NCI-H1092 treated with DMSO at 0.1 percent for 48 hours (cell line): ENCODE results near the gene CAMK1G.

Source experiments
- DNase-seq: peaks from one replicate; lab custom pipeline; 2025; lab: John Stamatoyannopoulos, UW

The CAMK1G gene

DNA sequence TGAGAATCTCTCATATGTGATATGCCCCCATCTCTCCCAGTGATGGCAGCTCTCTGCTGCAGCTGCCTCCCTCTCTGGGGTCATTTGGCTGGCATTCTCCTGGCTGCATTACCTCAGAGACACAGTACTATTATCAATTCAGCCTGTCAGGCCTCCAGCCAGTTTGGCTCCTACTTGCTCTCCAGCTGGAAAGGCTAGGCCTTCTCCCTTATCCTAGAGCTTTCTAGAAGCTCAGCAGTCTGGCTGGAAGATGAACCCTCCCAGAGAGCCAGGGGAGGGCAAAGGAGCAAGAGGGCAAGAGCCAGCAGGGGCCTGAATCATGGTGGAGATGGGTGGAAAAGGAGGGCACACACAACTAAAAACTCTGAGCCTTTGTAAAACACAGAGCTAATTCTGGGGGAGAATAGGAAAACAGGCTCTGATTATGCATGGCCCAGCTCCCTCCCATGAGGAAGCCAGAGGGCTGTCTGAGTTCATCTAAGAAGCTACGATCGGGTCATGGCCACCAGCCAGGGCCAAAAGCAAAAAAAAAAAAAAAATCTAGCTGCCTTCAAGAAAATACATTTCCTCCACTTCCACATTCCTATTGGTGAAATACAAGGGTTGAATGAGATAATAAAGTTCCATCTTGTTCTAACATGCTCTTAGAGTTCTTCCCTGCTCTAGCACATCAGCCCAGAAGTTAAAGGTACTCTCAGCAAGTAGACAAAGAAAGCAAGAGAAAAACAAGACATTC is 59.9 kb downstream of the CAMK1G start:
- no peak for DNase-seq

DNA sequence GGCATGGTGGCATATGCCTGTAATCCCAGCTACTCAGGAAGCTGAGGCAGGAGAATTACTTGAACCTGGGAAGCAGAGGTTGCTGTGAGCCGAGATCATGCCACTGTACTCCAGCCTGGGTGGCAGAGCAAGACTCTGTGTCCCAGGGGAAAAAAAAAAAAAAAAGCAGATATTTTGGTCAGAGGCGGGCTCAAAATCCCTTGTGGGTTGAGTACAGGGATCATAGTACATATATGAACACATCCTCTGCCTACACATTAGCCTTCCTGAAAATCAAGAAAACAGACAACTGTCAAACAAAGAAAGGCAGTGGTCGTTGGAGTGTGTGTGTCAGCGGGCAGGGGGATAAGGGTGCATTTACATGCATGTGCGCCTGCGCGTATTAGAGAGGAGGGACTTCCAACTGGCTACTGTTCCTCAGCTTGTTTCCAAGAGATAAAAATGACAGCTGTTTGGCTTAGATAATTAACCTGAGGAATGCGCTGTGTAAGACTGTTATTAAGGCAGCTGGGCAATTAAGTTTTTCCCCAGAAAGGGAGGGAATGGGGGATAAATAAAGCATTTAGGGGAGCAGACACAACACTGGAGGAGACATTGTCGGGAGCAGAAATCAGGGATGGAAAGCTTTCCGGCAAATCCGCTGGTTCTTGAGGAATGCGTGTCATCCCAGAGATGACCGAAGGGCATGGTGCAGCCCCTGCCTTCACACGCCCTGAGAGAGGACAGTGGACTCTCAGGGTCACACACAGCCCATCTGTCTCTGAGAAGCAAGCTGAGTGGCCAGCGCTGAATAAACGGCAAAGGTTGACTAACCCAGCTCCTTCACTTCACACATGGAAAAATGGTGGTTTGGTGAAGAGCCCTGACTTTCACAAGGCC is 62.3 kb downstream of the CAMK1G start:
- no peak for DNase-seq

DNA sequence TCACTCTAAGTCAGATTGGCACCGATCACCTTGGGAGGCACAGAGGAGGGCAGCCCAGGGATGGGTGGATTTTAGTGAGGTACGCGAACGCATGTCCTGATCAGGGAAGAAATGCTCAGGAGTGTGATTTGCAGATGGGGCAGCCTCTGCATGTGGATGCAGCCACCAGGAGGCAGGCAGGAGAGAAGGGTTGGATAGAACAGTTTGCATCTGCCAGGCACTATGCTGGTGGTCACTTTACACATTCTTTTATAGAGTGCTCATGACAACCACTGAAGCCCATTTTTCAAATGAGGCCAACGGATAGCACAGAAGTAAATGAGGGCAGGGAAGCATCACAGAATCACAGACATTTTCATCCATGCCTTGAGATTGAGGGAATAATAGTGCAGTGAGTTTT is 63.0 kb downstream of the CAMK1G start:
- no peak for DNase-seq

DNA sequence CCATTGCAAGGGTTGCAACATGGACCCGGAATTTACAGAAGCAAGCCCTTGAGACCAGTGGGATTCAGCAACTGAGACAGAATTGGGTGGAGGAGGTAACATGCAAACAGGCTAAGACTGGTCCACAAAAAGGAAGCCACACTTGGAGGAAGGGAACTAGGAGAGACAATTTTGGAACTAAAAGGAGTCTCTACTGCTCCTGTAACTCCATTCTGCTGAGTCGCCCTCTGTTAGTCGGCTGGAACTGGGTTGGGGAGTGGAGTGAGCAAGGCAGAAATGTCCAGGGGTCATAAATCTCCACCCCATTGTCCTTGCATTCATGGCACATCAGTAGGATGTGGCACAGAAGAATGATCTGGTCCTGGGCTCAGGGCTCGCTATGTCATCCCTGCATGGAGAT is 63.6 kb downstream of the CAMK1G start:
- DNase-seq: no peak

DNA sequence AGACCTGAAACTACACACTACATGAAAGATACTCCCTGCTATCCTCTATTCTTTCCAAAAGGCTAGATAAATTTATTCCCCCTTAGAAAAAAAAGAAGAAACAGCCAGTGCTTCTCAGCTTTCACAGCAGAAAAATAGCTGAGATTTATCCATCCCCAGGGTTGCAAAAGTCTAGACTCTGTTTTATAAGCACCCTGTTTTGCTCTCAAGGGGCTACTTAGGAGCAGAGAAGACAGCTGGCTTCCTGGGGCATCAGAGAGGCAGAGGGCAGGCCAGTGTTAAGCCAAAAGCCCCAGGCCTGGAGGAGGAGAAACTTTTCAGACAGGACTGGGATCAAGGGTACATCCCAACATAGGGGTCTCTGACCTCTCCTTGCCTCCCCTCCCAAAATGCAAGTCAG is 64.8 kb downstream of the CAMK1G start:
- no peak for DNase-seq

DNA sequence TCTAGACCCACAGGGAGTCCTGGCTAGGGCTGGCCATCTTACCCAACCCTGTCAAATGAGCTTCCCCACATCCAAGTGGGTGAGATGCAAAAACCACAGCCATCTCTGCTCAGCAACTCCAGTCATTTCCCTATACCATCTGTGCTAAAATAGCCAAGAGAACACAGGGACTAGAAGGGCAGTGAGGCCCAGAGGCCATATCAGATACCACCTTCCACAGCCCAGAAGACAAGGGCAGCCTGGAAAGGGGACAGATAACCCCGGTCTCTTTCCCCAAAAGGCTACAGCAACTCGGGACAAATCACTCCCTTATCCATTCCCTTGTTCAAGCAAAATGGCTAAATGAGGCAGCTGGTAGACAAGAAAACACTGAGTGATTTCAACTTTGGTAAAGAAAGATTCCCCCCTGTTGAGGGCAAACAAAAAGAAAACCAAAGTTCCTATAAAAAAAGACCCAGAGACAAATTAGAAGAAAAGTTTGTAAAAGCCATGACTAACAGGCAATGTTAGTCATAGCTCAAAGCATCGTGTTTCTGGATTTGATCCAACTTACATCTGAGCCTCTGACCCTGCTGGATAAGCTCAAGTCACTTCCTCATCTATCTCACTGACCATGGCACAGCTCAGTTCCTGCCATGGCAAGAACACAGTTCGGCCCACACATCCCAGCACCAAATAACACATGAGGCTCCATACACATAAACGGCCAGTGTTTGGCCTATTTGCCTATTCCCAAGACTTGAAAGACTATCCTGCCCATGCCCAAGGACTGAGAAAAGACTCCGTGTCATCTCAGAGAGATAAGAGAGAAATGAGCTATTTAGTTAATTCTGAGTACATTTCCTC is 65.6 kb downstream of the CAMK1G start:
- no peak for DNase-seq

DNA sequence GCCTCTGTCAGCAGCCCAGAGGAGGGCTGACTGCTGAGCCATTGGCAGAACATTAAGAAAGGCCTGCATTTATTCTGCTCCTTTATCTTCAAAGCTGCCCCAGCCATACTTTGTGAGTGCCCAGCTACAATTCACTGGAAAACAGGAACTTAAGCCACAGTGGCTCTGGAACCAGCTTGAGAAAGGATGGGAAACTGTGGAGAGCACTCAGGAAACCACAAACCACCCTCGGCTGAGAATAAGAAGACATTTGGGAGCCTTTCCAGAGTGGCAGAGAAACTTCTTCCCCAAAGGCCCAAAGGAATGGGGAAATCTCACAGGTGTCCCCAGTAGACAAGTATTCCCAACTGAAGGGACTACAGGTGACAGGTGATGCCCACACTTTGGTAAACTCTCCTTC is 66.9 kb downstream of the CAMK1G start:
- no peak for DNase-seq

DNA sequence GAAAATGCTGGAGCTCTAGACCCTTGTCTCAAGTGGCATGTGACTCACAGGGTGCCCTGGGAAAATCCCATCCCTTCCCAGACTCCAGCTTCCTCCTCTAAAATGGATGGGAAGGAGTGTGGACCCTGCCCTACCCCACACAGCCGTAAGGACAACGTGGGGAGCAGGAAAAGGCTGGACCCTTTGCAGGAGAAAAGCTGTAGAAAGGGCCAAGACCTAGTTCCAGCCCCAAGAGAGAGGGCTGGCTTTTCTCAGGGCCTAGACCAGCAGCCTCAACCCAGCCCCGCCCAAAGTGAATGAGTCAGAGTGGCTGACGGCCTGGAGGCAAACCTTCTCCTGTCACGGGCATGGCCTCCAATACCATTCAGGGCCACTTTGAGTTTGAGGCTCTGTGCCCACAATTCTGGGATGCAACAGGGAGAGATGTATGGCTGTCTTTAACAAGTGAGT is 67.6 kb downstream of the CAMK1G start:
- DNase-seq: no peak

DNA sequence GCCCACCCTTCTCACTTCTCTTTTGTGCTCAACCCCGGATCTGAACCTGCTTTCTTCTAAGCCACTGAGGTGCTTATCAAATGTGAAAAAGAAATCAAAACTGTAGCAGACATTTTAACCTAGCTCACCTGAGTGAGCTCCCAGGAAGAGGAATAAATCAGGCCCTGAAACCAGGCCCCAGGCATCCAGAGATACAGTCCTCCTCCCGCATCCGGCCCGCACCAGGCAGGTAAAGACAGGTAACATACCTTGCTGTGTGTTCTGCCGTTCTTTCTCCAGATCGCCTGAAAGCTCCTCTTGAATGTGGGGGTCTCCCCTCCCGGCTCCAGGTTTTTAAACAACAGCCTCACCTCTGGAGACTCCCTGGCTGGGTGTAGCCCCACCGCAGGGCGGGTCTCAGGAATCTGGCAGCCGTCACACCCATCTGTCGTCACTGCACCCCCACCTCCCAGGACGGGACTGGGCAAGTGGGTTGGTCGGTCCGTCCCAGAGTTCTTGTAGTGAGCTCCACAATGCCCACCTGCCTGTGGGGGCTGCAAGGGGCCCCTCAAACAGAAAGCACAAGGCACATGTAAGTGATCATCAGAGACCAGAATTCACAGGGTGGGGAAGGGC is 68.7 kb downstream of the CAMK1G start, which contains the start of gene LAMB3:
Gene LAMB3 (minus strand): TSS at position 305 of the 615 bp plus-strand sequence. CDS start 1,481 bp downstream, outside the sequence.
- no peak for DNase-seq

DNA sequence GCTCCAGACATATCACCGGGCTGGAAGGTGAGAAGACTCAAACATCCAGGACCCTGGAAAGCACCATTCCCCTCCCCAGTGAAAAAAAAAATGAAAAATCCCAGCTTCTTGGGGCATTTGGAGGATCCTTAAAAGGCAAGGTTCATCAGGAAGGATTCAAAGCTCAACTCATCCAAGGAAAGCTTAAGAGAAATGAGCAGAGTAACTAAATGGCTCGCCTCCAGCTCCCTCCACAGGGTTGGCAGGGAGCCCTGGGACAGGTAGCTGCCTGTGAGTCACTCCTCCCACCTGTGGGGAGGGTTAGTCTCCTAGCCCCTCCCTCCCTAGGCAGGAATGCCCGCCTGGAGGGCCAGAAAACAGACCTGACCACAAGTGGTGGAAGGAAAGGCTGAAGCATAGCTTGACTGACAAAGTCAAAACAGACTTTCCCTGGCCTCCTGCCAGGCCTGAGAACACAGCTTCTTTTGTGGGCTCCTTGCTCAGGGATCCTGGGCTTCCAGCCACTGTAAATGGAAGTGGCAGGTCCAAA is 69.4 kb downstream of the CAMK1G start:
- DNase-seq: no peak

DNA sequence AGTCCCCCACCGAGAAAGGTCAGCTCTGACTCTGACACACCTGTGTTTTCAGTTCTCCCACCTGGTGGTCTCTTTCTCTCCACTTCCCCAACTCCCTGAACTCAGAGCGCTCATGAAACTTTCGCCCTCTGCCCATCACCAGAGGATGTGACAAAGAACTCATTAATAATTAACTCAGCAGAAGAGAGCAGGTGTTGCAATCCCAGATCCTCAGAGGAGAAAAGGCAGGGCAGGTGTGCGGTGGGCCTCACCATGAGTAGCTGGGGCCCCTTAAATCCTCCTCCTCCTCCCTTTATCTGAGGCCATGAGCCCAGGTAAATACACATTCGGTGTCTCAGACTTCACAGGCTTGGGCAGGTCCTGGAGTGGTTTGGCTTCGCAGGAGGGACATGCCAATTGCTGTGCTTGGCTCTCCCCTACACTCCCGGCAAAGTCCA is 70.4 kb downstream of the CAMK1G start:
- no peak for DNase-seq

DNA sequence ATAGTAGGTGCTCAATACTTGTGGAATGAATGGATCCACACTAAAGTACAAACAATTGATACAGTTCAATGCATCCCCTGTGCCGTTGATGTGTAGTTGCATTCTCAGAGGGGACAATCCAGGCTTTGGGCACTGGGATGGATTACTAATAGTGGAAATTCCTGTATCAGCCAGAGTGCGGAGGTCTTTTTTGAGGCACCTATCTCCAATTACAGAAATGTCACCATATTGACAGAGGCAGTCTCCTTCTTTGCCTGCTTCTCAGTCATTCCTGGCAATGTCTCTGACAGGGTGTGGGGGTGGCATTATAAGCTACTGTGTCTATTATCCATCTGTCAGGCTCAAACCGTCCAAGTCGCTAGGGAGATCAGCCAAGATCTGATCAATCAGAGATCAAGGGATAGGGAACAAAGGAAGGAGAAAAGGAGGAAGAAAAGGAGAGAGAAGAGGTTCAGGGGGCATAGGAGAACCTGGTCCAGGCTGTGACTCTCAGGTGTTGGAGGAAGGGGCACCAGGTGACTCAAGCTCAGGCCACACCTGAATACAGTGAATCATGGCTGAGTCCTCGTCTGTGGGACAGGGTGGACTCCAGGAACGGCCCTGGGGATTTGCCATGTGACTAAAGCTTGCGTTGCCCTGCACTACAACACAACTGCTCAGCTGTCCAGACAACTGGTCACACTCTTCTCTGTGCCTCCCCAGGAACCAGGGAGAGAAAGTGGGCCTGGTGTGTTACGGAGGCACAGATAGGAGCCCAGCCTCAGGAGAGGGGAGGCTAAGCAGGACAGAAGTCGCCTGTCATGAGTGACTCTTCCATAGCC is 72.1 kb downstream of the CAMK1G start:
- DNase-seq: no peak

DNA sequence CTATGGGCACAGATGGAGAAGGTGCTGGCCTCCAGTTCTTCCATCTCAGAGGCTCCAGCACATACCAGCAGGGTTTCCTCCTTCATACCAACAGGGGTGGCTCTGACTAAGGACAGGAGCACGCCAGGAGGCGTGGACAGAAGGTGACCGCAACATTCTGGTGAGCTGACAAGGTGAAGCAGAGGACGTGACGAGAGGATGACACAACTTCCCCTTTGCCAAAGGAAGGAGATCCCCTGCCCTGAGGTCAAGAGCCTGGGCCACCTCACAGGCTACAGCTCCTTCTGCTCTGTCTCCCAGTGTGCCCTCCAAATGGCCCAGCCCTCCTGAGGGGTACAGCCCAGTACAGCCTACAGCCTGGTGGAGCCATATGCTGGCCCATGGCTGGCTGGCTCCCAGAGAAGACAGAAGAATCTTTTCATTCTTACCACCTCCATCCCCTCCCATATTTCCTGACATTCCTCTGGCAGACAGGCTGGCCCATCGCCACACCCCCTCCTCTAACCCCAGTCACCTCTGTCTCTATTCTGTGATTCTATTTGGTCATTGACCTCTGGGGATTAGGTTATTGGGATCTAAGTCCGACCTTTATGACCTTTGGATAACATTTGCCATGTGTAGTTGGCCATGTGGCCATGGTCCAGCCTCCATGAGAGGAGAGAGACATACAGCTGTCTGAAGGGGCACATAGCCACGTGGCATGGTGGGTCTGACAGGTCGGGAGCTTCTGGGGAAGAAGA is 73.8 kb downstream of the CAMK1G start:
- no peak for DNase-seq

DNA sequence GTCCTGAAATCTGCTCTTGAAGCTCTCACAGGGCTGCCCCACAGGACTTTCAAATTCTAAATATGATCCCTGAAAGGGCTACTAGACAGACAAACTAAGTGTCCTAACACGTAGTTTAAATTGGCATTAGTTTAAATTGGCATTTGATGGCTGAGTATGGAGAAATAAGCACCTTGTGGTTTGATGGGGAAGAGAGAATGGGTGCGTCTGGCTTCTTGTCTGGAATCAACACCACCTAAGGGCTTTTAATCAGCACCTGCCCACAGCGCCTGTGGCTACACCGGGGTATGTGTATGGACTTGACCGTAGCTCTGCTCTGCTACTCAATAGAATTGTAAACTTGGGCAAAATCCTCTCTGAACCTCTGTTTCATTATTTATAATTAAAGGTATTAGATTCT is 74.4 kb downstream of the CAMK1G start:
- no peak for DNase-seq

DNA sequence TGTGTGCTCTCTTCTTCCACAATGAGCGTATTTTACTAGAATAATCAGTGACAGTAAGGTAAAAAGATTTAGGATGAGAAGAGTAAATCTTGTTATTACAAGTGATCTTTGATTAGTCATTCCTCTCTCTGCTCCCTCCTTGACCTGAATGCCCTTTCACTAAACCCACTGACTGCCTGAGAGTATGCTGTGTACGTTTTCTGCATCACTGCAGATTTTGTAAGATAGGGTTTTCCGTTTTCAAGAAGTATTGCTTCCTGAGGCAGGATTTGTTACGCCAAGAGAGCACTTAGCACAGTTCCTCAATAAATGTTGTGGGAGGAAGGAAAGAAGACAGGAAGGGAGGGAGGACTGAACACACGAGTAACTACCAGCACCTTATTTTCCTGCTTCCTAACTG is 76.4 kb downstream of the CAMK1G start:
- no peak for DNase-seq

DNA sequence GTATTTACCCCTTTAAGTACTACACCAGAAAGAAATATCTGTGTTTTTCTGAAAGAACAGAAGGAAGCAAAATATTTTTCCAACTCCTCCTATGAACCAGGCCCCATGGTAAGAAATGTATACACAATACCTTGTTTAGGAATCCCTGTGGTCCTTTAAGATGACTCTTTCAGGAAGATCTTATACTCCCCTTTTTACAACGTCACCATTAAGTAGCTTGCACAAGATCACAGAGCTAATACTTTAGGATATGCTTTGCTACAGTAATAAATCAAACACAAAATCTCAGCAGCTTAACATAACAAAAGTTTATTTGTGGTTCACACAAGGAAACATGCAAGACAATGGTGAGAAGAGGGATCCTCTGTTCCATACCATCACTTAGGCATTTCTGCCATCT is 77.6 kb downstream of the CAMK1G start:
- no peak for DNase-seq

DNA sequence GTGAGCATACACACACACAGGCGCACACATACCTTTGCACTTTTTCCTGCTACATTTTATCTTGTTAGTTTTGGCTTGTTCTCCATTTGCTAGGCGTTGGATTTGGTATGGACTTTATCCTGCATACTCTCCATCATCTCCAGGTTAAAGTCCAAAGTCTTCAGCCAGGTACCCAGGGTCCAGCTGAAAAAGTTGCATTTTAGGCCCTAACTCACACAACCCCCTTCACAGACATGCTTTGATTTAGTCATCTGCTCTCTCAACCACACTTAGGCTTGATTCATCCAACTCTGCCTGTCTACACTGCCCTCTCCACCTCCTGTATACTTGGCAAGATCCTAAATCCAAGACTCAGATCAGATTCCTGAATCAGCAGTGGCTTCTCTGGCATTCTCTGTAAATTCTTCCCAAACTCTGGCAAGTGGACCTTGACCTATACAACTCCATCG is 79.4 kb downstream of the CAMK1G start:
- DNase-seq: no peak
